Measurements from ENCODE around the gene LRRC47. TPM values are rescaled to one million over a fixed set of nuclear protein-coding genes. Genes with fewer than 3 reads are reported as not detected.

LRRC47 gene
- total RNA-seq, 1 donor from 2014 or later, result 34.2 TPM

DNA sequence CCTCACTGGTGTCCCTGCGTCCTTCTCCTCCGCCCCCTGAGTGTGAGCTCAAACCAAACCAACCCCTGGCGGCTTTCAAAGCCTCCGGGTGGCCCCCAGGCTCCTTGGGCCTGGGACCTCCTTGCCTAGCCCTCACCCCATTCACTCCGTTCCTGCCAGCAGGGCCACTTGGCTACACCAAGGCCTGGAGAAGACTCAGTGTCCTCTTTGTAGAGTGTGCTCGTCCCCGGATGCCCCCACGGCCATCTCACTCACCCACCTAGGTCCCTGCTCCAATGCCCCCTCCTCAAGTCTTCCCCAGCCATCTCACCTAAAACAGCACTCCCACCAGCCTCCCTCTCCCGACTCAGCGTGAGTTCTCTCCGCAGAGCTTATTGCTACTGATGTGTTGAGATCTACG is 51.2 kb downstream of the LRRC47 start:
- no peak for DNase-seq
- no peak overlapping the region for H3K27ac ChIP-seq
- no peaks in the 10 kb centered on the region for H3K9me3 ChIP-seq
- H3K36me3 ChIP-seq, result peaks cover 21% of the 10 kb centered on the region
- TF ChIP-seq, protein P1, sequence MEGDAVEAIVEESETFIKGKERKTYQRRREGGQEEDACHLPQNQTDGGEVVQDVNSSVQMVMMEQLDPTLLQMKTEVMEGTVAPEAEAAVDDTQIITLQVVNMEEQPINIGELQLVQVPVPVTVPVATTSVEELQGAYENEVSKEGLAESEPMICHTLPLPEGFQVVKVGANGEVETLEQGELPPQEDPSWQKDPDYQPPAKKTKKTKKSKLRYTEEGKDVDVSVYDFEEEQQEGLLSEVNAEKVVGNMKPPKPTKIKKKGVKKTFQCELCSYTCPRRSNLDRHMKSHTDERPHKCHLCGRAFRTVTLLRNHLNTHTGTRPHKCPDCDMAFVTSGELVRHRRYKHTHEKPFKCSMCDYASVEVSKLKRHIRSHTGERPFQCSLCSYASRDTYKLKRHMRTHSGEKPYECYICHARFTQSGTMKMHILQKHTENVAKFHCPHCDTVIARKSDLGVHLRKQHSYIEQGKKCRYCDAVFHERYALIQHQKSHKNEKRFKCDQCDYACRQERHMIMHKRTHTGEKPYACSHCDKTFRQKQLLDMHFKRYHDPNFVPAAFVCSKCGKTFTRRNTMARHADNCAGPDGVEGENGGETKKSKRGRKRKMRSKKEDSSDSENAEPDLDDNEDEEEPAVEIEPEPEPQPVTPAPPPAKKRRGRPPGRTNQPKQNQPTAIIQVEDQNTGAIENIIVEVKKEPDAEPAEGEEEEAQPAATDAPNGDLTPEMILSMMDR (IDR thresholded peaks at IDR 0.05), result no peak
- intact Hi-C loops (cut with DNase I), result no loop called here
- ATAC-seq, result no peak
- H3K4me1 ChIP-seq, result peaks cover 7% of the 10 kb centered on the region
- H3K4me3 ChIP-seq, result no peak overlapping the region
- H3K27me3 ChIP-seq, result no peaks in the 10 kb centered on the region

DNA sequence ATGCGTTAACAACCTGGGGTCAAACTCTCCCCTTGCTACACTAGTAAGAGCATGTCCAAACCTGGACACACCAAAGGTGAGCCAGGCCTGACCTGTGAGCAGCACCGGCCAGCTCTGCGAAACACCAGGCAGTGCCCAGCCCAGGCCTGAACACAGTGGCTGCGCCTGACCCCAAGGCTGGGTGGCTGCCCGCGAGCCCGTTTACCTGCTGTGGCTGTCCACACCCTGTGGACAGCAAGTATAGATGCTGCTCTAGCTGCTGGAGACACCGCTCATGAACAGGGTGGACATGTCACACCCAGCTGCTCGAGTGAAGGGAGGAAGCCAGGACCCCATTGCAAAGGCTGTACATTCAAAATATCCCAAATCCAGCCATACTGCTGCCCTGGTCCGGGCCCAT is 51.7 kb downstream of the LRRC47 start:
- Histone ChIP-seq H3K9me3 (no peaks in the 10 kb centered on the region), H3K27me3 (no peaks in the 10 kb centered on the region), H3K27ac (no peak overlapping the region), H3K4me3 (no peak overlapping the region), H3K36me3 (peaks cover 21% of the 10 kb centered on the region), H3K4me1 (peaks cover 7% of the 10 kb centered on the region)
- DNase-seq (no peak), ATAC-seq (no peak)
- intact Hi-C loops (cut with DNase I), result no loop called here
- TF ChIP-seq, protein P1 (IDR thresholded peaks at IDR 0.05), result no peak

DNA sequence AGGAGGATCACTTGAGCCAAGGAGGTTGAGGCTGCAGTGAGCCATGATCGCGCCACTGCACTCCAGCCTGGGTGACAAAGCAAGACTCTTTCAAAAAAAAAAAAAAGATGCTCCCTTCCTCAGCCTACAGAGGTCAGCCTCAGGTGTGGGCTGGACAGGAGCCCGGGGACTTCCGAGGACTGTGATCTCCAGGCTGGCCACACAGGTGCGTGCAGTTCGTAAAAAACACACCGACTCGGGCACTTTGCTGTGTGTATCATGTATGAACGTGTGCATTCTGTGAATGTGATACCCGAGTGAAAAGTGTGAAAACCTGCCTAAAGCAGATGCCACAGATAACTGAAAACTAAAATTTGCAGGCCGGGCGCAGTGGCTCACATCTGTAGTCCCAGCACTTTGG is 52.5 kb downstream of the LRRC47 start:
- Histone ChIP-seq H3K4me1 (peaks cover 7% of the 10 kb centered on the region), H3K27ac (no peak overlapping the region), H3K4me3 (no peak overlapping the region), H3K9me3 (no peaks in the 10 kb centered on the region), H3K27me3 (no peaks in the 10 kb centered on the region), H3K36me3 (peaks cover 23% of the 10 kb centered on the region)
- DNase-seq (no peak), ATAC-seq (no peak)
- intact Hi-C loops (cut with DNase I), result no loop called here
- TF ChIP-seq, protein P1 (IDR thresholded peaks at IDR 0.05), result no peak

DNA sequence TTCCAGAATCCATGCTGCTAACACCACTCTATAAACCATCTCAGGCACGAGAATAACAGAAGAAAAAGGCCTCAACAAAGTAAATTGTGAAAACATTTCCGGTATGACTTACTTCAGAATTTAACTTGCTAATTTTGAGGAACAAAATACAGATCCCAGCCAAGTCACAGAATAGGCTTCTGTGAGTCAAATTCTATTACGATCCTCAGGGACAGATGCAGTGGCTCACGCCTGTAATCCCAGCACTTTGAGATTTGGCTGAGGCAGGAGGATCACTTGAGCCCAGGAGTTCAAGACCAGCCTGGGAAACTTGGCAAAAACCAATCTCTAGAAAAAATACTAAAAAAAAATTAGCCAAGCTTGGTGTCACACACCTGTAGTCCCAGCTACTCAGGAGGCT is 52.9 kb downstream of the LRRC47 start:
- H3K27ac ChIP-seq, result no peak overlapping the region
- H3K4me1 ChIP-seq, result peaks cover 7% of the 10 kb centered on the region
- intact Hi-C loops (cut with DNase I), result no loop called here
- H3K4me3 ChIP-seq, result no peak overlapping the region
- peaks cover 27% of the 10 kb centered on the region for H3K36me3 ChIP-seq
- H3K27me3 ChIP-seq, result no peaks in the 10 kb centered on the region
- DNase-seq (no peak), ATAC-seq (no peak)
- TF ChIP-seq, protein P1 (IDR thresholded peaks at IDR 0.05), result no peak
- no peaks in the 10 kb centered on the region for H3K9me3 ChIP-seq

DNA sequence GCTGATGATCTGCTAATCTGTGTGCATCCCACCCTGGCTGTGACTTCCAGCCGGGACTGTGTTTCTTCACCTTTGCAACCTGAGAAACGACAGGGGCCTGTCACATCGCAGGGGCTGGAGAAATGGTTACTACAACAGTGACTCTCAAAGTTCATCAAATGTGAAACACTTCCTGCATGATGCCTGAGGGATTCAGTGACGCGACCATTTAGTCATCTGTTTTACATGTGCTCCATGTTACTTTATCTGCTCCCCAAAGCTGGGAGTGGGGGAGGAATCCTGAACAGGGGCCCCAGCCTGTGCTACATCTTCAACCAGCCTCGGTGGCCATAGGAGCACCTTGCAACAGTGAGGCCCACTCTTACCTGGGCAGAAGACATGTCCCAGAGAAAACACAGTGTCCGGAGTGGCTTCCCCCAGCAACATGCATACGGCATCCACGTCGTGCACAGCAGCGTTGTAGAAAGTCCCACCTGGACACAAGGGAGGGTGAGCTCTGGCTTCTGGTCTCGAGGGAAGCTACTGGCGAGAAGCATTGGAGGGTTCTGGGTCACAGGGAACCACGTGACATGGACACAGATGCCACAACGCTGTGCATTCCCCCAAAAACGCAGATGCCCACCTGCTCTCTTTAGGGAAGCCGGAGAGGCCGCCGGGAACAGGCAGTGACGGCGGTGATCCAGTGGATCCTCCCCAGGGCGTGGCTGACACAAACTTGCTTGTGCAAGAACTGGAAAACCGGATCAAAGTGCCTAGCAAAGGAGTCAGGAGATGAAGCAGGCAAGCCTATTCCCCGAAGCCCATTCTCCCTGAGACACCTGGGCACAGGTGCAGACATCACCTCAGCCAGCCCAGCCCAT is 53.6 kb downstream of the LRRC47 start:
- Histone ChIP-seq H3K9me3 (no peaks in the 10 kb centered on the region), H3K4me3 (no peak overlapping the region), H3K4me1 (peaks cover 2% of the 10 kb centered on the region), H3K27me3 (no peaks in the 10 kb centered on the region), H3K27ac (no peak overlapping the region), H3K36me3 (peaks cover 35% of the 10 kb centered on the region)
- TF ChIP-seq, protein P1 (IDR thresholded peaks at IDR 0.05), result no peak
- no peak for ATAC-seq
- DNase-seq, result no peak
- intact Hi-C loops (cut with DNase I), result no loop called here
